GM19025 (cell line): ENCODE results near the gene P3H2.

Experiments used
- ATAC-seq: cut with Tn5 transposase; IDR thresholded peaks from one replicate; pipeline ENCODE4 v1.9.1; 2021; ENCODE audit warnings: mild to moderate bottlenecking, low read depth, moderate library complexity; ENCODE audit not compliant: unreplicated experiment

P3H2 gene

DNA sequence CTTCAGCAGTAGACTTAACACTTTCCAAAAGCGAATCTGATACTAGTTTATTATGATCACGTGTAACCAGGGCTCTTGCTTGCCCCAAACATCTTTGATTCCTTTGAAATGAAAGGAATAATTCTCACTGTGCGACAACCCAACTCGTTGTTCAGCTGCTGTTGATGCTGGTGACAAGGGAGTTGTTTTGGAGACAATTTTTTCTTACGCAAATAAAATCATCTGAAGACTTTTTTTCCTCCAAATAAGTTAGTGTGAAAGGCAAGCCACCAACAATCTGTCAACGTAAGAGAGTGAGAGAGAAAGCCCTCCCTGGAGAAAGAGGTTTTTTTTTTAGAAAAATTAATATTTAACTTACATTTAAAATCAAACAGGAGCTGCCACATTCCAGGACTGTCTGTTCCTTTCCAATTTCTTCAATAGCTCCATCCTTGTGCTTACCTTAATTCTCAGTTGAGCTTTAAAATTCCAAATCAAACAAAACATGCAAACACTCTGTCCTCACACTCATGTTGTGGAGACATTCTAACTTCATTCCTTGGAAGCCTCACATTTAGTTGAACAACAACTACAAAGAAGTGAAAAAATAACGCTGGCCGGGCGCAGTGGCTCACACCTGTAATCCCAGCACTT lies 4.9 kb upstream of the P3H2 start:
- ATAC-seq = no peak

DNA sequence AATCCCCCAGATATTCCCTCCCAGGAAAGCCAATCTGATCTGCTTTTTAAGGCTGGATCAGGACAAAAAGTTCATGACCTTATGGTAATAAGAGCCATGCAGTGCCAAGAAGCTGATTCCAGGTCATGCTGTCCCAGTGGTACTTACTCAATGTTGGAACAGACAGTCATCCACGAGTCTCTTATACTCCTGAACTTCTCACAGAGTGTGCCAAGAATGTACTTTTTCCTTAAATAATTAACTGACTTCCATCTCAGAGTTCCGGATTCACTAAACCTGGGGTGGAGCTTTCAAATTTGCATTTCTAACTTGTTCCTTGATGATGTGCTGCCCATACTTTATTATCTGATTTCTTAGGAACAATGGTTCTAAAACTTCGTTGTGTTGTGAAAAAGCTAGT lies 3.4 kb upstream of the P3H2 start:
- ATAC-seq = no peak

DNA sequence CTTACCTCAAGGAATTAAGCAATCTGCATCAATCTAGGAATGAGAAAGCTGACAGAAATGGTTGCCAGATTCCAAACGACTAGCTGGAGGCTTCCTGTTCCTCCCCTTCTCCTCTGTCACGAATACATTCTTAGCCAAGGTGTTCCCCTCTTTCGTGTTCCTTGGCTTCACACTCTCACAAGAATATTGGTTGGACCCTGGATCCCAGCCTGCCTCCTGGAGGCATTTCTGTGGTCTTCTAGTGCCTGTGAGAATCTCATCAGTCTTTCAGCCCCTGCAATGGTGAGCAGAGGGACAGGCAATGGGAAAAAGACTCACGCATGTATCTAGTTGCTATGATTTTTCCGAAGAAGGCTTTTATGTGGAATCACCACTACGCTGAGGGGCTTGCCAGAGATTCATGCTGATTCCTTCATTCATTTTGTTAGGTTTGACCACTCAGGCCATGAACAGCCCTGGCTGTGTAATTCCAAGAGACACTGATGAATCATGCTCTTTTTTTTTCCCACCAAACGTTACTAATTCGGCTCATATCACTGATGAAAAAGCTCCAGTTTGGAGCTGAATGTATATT lies 1.6 kb upstream of the P3H2 start:
- ATAC-seq = no peak

DNA sequence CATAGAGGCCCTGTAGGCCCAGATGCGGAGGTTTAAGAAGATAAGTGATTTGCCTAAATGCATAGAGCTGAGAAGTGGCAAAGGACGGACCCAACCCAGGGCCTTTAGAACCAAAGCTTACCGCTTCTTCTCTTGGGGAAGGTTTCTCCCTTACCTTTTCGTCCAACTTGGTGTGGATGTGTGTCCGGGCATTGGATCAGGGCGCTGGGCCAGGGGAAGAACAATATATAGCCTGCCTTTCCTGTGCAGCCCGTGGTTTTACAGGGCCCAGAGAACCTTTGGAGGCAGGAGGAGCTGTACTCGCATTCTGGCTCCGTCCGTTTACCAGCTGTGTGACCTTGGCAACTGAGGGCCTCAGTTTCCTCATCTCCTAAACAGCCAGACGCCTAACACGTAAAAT lies 686 bp upstream of the P3H2 start:
- no peak for ATAC-seq

DNA sequence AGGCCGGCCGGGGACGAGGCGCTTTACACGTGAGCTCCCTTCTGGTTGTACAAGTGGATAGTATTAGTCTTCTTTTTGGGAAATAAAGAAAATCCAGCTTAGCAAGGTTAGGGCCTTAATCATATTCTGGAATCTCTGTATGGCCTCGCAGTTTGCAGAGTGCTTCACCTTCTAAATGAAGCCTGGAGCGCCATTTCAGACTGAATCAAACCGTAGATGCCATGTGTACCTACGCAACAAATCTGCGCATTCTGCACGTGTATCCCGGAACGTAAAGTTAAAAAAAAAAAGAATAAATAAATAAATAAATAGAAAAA lies 322 bp upstream of the P3H2 start:
- ATAC-seq = no peak

DNA sequence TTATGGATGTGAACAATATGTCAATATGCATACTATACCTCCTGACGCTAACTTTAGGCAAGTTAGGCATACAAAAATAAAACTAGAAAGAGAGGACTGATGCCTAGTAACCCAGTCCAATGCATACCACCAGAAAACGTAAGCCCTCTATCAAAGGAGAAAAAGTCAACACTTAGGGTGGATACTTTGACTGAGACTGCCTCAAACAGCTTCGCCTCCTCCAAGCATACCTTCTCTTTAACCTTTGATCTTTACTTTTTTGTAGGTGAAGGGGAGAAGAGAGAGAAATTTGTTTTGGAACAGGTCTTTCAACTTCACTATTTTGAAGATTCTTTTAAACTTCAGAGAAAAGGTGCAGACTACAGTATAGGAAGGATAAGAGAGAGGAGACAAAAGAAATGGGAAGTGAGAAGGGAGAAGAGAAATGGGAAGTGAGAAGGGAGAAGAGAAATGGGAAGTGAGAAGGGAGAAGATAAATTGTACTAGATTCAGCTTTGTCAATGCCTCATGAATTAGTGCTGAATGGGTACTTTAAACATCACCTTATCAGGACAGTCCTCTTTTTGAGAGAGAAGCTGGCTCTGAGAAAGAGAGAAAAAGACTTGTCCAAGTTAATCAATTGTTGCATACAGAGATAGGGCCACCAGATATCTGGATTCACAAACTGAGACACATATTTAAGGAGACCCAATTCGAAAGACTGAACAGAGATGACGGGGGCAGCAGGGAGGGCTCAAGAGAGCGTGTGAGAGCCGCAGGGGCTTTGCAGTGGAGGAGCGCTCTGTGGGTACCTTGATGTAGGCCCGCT lies 1.0 kb downstream of the P3H2 start:
- no peak for ATAC-seq

DNA sequence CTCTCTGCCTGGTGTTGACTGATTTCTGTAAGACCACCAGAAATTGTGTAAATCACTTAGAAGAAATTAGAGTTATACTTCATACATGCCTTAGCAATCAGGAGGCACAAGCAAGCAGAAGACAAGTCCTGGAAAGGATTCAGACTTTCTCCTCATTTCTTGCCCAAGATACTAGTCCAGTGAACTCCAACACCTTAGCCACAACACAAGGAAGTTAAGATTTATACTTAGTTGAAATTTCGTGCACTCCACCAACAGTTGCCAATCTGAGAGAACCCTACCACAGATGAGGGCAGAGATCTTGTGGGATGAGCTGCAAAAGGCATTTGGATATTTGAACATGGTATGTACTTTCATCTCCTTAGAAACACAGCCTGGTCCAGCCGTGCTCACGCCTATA lies 2.3 kb downstream of the P3H2 start:
- ATAC-seq = no peak

DNA sequence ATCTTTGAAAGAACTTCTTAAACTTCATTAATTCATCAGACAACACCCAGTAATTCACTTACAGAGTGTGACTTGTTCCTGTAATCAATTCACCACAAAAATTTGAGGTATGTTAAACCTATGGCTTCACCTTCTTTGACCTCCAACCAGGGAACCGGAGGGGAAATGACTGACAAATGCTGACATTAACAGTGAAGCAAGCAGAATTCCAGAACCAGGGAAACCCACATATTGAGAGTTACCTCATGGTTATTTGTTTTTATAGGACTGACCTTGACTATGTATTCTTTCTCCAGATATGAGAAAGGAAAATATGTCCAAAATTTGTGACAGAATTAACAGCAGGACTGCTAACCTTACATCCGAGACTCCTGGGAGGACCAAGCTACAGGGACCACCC lies 2.7 kb downstream of the P3H2 start:
- no peak for ATAC-seq

DNA sequence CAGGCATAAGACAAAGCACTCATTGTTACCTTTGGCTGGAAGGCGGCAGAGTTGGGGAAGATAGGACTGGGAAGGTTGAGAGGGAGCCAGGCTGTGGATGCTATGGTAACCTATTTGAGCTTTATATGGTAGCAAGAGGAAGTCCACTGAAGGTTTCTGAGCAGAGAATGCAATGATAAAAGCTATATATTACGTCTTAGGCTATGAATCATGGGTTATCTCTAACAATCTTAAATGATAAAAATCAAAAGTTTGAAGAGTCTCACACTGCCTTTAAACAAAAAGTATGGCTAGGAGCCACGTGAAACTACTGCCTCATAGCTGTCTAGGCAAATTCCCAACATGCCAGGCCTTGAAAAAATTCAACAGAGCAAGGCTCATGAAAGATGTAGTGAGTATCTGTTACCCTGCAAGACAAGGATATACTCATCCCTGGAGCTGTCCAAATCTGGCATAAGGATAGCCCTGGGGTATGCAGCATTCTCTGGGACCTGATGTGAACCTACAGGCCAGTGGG lies 4.1 kb downstream of the P3H2 start:
- no peak for ATAC-seq

DNA sequence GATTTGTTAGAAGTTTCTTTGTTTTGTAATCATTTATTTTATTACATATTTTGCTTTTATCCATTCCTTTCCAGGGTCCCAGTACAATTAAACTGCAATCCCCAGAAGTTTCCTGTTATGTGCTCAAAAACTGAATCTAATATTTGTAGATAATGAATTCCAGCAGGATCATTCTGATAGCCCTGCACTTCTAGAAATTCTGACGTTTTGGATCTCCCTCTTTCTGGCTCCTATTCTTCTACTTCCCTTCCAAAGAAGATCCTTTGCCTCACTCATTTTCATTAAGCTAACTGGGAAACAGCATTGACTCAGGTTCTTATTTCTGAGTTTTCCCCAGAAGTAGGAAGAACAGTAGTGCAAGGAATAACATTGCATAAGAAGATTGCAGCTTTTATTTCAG lies 9.9 kb downstream of the P3H2 start:
- no peak for ATAC-seq

DNA sequence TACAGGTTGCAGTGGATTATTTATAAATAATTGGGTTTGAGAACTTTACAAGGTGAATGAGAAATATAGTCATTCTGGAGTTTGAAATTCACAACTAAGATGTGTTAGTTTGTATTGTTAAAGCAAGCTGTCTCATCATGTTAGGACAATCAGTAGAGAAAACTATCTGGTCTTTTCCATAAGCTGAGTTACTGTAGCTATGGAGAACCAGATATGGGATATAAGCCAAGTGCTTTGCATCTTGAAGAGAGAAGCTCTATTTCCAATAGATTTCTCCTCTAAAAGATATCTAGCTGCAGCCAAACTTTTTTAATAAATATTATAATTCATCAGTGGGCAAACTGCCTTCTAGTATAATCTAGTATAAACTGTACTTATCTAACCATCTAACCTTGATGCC lies 11.3 kb downstream of the P3H2 start:
- ATAC-seq = no peak

DNA sequence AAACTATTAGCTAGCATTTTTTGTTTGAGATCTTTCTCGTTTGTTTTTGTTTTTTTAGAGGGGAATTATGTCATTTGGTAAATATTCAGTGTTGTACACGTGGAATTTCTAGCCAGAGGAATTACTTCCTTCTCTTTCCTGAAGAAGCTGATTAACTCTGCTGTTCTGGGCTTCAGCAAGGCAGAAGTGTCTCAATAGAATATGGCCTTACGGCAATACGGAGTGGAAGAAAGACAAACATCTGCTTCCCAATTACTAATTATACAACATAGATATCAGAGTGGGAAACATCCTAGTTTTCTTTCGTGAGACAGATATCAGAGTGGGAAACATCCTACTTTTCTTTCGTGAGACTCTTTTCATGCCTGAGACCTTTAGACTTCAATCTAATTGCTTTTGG lies 11.9 kb downstream of the P3H2 start:
- no peak for ATAC-seq

DNA sequence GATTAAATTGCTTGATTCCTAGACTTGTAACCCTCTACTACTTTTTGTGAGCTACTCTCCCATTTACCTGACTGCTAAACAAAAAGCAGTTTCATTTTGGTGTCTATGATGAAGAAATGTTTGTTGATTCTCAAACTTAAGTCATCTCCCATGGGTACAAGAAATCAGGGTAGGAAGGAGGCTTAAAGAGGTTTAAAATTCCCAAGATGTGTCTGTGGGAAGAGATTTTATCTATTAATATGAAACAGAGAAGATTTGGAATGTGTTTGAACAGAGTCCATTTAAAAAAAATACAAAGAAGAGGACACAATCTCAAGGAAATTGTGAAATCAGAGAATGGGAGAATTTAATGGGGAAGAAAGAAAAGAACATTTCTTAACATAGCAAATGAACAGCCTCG lies 14.8 kb downstream of the P3H2 start:
- no peak for ATAC-seq

DNA sequence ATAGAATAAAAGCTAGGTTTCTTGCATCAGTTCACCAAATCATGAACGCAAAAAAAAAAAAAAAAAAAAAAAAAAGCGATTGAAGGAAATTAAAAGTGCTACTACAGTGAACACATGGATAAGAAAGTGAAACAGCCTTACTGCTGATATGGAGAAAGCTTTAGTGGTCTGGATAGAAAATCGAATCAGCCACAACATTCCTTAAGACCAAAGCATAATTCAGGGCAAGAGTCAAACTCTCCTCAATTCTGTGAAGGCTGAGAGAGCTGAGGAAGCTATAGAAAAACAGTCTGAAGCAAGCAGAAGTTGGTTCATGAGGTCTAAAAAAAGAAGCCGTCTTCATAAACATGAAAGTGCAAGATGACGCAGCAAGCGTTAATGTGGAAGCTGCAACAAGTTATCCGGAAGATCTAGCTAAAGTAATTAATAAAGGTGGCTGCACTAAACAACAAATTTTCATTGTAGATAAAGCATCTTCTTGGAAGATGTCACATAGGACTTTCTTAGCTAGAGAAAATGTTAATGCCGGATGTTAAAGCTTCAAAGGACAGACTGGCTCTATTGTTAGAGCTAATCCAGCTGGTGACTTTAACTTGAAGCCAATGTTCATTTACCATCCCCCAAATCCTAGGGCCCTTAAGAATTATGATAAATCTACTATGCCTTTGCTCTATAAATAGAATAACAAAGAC lies 19.2 kb downstream of the P3H2 start:
- ATAC-seq = no peak

DNA sequence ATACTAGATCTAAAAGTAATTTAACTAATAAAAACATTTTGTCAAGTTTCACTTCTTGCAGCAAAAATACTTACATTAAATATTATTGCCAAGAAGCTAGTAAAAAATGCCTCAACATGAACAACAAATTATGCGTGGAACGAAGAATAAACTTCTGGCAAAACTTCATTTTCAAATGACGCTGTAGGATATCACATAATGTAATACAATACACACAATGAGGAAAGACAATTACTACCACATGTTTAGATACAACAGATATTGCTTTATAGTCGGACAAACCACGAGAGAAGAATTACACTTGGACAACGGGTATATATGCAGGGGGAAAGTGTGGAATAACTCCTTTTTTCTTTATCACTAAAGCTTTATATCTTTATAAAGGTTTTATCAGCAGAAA lies 21.6 kb downstream of the P3H2 start:
- no peak for ATAC-seq

DNA sequence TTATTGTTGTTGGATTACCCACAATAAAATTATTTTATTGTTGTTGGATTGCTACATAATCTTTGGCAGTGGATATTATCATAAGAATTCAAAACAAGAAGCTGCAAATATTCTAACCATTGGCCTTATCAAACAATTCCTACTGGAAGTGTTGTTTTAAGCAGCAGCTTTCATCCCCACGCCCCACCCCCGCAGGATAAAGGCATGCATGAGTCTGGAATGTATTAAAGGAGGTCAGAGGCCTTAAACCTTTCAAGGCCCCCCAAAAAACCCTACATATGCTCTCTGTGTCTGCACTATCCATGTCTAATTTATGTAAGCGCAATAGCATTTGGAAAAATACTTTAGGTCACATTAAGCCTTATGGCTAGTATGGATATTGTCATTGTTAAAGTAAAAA lies 23.1 kb downstream of the P3H2 start:
- no peak for ATAC-seq

DNA sequence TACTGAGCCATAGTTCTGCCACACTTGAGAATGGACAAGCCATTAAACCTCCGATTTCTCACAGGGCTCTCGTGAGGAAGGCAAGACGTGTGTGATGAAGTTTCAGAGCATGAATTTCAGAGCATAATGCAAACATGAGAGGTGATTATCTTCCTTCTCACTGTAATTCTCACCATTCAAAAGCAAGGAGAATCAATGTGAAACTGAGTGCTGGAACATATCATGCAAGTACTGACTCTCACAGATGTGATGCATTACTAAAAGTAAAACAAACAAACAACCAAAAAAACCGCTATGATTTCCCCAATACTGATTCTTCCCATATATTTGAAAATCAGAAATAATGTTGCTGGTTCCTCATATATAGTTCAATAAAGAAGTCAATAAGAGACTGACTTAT lies 23.7 kb downstream of the P3H2 start:
- ATAC-seq = no peak

DNA sequence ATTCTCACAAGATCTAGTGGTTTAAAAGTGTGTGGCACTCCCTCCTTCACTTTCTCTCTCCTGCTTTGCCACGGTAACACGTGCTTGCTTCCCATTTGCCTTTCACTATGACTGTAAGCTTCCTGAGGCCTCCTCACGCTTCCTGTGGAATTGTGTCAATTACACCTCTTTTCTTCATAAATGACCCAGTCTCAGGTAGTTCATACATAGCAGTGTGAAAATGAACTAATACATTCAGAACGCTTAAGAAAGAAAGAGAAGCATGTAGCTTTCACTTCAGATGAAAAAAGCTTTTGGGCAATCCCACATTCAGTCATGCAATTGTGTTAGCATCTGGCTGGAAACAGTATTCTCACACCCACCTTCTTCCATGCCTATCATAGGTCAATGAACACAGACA lies 24.4 kb downstream of the P3H2 start:
- no peak for ATAC-seq

DNA sequence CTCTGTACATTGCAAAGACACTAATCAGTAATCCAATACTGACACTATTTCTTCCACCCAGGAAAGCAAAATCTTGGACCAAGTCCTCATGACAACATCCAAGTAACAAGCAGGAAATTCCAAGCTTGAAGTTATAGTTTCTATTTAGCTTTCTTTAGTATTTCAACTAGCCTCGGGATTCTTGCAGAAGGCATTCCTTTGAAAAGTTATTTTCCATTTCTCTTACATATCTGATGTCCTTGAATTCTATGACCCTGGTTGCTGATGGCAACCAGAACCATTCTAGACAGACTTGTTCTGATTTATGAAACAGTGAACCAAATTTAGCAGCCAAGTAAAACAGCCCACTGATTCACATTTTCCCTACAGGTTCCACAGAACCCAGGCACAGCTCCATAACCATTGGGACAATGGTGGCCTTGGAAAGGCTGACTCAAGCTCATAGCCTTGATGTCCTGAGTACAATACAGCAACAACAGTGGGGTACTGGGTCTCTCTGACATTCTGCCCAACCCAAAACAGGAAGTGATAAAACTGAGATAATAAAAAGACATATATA lies 26.5 kb downstream of the P3H2 start:
- ATAC-seq = no peak

DNA sequence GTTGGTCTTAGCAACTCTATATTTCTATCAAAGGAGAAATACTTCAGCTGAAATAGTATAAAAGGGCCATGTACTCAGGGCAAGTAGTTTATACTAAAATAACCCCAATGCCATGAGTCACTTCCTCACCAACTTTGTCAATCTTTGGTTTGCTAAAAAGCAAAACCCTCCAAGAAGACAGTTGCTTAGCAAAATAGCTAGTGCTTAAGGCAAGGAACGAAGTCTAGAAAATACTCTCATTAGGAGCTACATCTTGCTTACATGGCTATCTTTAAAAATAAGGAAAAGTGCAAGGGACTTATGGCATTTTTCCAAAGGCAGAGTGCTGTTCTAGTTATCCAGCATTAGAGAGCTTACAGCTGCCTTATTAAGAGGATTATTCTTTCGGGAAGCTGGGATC lies 28.4 kb downstream of the P3H2 start:
- ATAC-seq = no peak

DNA sequence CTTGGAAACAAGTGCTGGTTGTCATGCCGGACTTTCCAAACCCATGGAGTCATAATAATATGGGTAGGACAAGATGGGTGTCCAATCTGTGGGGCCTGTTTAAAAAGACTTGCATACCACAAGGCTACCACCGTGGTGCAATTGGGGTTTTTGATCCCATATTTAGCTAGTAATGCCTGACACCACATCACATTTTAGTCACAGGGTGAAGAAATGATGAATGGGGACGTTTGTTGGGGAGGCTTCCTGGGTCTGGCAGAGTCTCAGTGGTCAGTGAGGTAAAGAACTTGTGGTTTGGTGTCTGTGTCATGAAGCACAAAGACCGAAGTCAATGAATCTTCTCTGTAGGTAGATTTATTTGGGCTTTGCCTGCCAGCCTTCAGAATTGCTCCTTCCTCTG lies 31.0 kb downstream of the P3H2 start:
- no peak for ATAC-seq
